ENCODE data around the gene KRT78.
A peak's percentile ranks its signal among the peaks of the same experiment; 100 is the strongest.
"Not testable (repeated sequence)": the region's sequence is repeated elsewhere in the genome, so short reads cannot be mapped to it uniquely, and the experiment has no call there.

Gene KRT78

GRCh38 chr12:52872644-52873389 lies 24.0 kb upstream of the KRT78 start:
- DNase-seq (ENCODE audit: low read depth, low spot score), result no peak

GRCh38 chr12:52871291-52872039 lies 22.7 kb upstream of the KRT78 start:
- peak; percentile 39 for DNase-seq (ENCODE audit: low read depth, low spot score)

- no peak for DNase-seq (ENCODE audit: low read depth, low spot score)
These were observed 21.8 kb upstream of the KRT78 start for GRCh38 chr12:52870361-52871290.

- DNase-seq (ENCODE audit: low read depth, low spot score), result no peak
These were observed 18.8 kb upstream of the KRT78 start for GRCh38 chr12:52867642-52868041.

- no peak for DNase-seq (ENCODE audit: low read depth, low spot score)
These were observed 18.4 kb upstream of the KRT78 start for GRCh38 chr12:52867152-52867551.

GRCh38 chr12:52865090-52865944 lies 16.5 kb upstream of the KRT78 start:
- DNase-seq (ENCODE audit: low read depth, low spot score), result peak; percentile 52

- DNase-seq (ENCODE audit: low read depth, low spot score), result no peak
These were observed 13.2 kb upstream of the KRT78 start for GRCh38 chr12:52862023-52862422.

- DNase-seq (ENCODE audit: low read depth, low spot score), result no peak
These were observed 12.7 kb upstream of the KRT78 start for GRCh38 chr12:52861511-52861910.

- DNase-seq (ENCODE audit: low read depth, low spot score), result no peak
These were observed 11.5 kb upstream of the KRT78 start for GRCh38 chr12:52860102-52860823.

GRCh38 chr12:52857500-52857899 lies 8.7 kb upstream of the KRT78 start:
- DNase-seq (ENCODE audit: low read depth, low spot score), result no peak

- DNase-seq (ENCODE audit: low read depth, low spot score), result no peak
These were observed 8.0 kb upstream of the KRT78 start for GRCh38 chr12:52856787-52857186.

GRCh38 chr12:52856077-52856476 lies 7.3 kb upstream of the KRT78 start:
- not testable (repeated sequence) for DNase-seq (ENCODE audit: low read depth, low spot score)

GRCh38 chr12:52851787-52852186 lies 3.0 kb upstream of the KRT78 start:
- no peak for DNase-seq (ENCODE audit: low read depth, low spot score)

GRCh38 chr12:52850681-52851080 lies 1.9 kb upstream of the KRT78 start:
- no peak for DNase-seq (ENCODE audit: low read depth, low spot score)

GRCh38 chr12:52849511-52849910 lies 717 bp upstream of the KRT78 start:
- no peak for DNase-seq (ENCODE audit: low read depth, low spot score)

- no peak for DNase-seq (ENCODE audit: low read depth, low spot score)
These were observed 1.3 kb downstream of the KRT78 start for GRCh38 chr12:52847335-52848102.

GRCh38 chr12:52846356-52846970 lies 2.3 kb downstream of the KRT78 start:
- DNase-seq (ENCODE audit: low read depth, low spot score), result no peak

- DNase-seq (ENCODE audit: low read depth, low spot score), result no peak
These were observed 2.8 kb downstream of the KRT78 start for GRCh38 chr12:52845946-52846345.

- DNase-seq (ENCODE audit: low read depth, low spot score), result no peak
These were observed 4.4 kb downstream of the KRT78 start for GRCh38 chr12:52844386-52844785.
